ENCODE results near the gene GLB1L3. TPM values are rescaled to one million over a fixed set of nuclear protein-coding genes. Genes with fewer than 3 reads are reported as not detected.

Gene GLB1L3
- total and polyA plus RNA-seq, 2 donors from 2014 or later = 0.06 to 0.17 TPM

DNA sequence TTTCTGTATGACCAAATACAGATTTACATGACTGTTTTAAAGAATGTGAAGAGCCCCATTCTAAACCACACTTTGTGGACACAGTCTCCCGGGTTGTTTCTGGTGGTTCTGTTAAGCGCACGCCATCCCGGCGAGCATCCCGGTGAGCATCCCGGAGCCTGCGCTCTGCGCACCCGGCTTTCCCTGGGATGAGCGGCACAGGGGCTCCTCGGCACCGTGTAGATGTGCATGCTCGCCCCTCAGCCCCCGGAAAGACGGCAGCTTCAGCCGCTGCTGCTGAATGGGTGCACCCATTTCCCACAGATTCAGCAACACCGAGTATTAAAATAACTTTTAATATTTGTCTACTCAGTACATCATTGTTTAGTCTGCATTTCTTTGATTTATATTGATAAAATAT lies 91.6 kb downstream of the GLB1L3 start:
- no peak for FAIRE-seq
- TF ChIP-seq, protein P1, sequence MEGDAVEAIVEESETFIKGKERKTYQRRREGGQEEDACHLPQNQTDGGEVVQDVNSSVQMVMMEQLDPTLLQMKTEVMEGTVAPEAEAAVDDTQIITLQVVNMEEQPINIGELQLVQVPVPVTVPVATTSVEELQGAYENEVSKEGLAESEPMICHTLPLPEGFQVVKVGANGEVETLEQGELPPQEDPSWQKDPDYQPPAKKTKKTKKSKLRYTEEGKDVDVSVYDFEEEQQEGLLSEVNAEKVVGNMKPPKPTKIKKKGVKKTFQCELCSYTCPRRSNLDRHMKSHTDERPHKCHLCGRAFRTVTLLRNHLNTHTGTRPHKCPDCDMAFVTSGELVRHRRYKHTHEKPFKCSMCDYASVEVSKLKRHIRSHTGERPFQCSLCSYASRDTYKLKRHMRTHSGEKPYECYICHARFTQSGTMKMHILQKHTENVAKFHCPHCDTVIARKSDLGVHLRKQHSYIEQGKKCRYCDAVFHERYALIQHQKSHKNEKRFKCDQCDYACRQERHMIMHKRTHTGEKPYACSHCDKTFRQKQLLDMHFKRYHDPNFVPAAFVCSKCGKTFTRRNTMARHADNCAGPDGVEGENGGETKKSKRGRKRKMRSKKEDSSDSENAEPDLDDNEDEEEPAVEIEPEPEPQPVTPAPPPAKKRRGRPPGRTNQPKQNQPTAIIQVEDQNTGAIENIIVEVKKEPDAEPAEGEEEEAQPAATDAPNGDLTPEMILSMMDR (IDR thresholded peaks at IDR 0.05; ENCODE audit: borderline replicate concordance, extremely low read depth, insufficient read depth) = no peak

More for the DNA sequence above, 91.6 kb downstream of the GLB1L3 start:
- Histone ChIP-seq H3K27ac (ENCODE audit: low read depth in 2 of 2, low read length in 2 of 2) (no peak overlapping the region), H3K4me3 (ENCODE audit: low read length in 3 of 3) (no peak overlapping the region), H3K9ac (ENCODE audit: low read length in 3 of 3) (no peak overlapping the region), H3K36me3 (ENCODE audit: control insufficient read depth in 2 of 3, insufficient read depth in 3 of 3, low read length in 3 of 3) (no peaks in the 10 kb centered on the region), H3K9me3 (ENCODE audit: control insufficient read depth in 2 of 3, insufficient read depth in 1 of 3, low read length in 3 of 3) (no peaks in the 10 kb centered on the region), H3K4me1 (ENCODE audit: control insufficient read depth in 2 of 3, insufficient read depth in 2 of 3, low read depth in 1 of 3, low read length in 3 of 3) (no peaks in the 10 kb centered on the region), H3K27me3 (ENCODE audit: control insufficient read depth, insufficient read depth, low read length) (no peaks in the 10 kb centered on the region)
- no peak for DNase-seq
- intact Hi-C loops (cut with DNase I) = no loop called here

Other genes starting within 250 kb of the GLB1L3 start
- gene JAM3, start 207.3 kb upstream of the GLB1L3 start, total RNA-seq = 19.5 TPM
- gene JAM3, start 207.3 kb upstream of the GLB1L3 start, polyA plus RNA-seq (ENCODE audit: insufficient read depth, low read depth, low replicate concordance) = 13.3 TPM
- 21.3 TPM for gene NCAPD3, start 52.4 kb upstream of the GLB1L3 start, total RNA-seq
- gene NCAPD3, start 52.4 kb upstream of the GLB1L3 start, polyA plus RNA-seq (ENCODE audit: insufficient read depth, low read depth, low replicate concordance) = 3.7 TPM
- 34.6 TPM for gene VPS26B, start 51.7 kb upstream of the GLB1L3 start, total RNA-seq
- 20.5 TPM for gene VPS26B, start 51.7 kb upstream of the GLB1L3 start, polyA plus RNA-seq (ENCODE audit: insufficient read depth, low read depth, low replicate concordance)
- 32.2 TPM for gene THYN1, start 23.0 kb upstream of the GLB1L3 start, total RNA-seq
- 74.0 TPM for gene THYN1, start 23.0 kb upstream of the GLB1L3 start, polyA plus RNA-seq (ENCODE audit: insufficient read depth, low read depth, low replicate concordance)
- 28.1 TPM for gene ACAD8, start 22.8 kb upstream of the GLB1L3 start, total RNA-seq
- 42.1 TPM for gene ACAD8, start 22.8 kb upstream of the GLB1L3 start, polyA plus RNA-seq (ENCODE audit: insufficient read depth, low read depth, low replicate concordance)
- 10.0 TPM for gene GLB1L2, start 55.6 kb downstream of the GLB1L3 start, total RNA-seq
- gene GLB1L2, start 55.6 kb downstream of the GLB1L3 start, polyA plus RNA-seq (ENCODE audit: insufficient read depth, low read depth, low replicate concordance) = 26.1 TPM
- 3.7 TPM for gene B3GAT1, start 135.9 kb downstream of the GLB1L3 start, total RNA-seq
- 0.82 TPM for gene B3GAT1, start 135.9 kb downstream of the GLB1L3 start, polyA plus RNA-seq (ENCODE audit: insufficient read depth, low read depth, low replicate concordance)

Measured in kidney (tissue), 14 donors.